Measurements from ENCODE around the gene C2CD2.

C2CD2 gene

DNA sequence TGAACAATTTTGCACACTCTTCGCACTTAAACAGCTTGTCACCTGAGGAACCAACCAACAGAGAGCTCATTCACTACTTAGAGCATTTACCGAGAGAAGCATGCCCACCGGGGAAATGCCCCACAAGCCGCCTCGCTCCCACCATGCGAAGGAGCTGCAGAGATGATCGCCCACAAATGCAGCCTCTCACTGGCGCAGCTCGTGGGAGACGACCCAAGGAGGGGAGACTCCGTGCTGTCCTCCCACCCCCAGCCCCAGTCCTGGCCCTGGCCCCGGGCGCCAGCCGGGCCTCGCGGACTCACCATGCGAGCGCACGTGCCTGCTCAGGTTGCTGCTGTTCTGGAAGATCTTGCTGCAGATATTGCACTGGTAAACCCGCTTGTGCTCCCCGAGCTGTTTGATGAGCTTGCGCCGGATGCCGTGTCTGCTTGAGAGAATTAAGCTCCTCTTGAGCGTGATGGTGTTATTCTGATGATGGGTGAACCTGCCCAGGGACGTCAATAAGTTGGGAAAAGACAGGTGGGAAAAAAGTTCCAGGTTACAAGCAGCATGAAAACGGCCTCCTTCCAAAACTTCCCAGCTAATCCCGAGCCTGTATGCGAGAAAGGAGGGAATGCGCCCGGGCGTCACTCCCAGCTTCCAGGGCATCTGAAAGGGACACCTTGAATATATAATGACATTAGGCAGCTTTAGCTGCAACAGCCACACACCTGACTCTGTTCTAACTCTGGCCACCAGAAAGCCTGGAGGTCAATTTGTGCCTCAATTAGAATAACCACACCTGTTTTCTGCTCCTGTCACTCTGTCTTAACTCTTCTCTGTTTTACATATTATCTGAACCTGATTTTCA lies 117.4 kb downstream of the C2CD2 start:
- DNase-seq, result no peak

DNA sequence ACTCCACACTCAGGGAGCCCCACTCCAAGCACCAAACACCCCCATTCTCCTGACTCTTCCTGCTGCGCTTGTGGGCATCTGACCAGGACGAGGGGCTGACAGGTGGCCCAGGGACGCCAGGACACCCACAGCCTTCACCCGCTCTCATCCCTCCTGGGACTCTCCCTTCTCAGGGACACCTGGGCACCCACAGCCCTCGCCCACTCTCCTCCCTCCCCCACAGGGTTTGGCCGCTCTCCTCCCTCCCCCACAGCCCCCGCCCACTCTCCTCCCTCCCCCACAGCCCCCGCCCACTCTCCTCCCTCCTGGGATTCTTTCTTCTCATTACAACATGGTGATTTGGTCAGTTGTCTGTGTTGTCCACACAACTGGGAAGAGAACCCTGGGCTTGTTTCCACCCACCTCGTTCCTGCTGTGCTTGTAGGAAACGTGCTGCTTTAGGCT lies 118.1 kb downstream of the C2CD2 start:
- DNase-seq, result no peak

All from NCI-H2227 treated with DMSO at 0.1 percent for 48 hours (cell line).